Endothelial cell of umbilical vein (primary cell): ENCODE data around the gene ADAM8. TPM values are rescaled to one million over a fixed set of nuclear protein-coding genes. Genes with fewer than 3 reads are reported as not detected.

Experiments
- BruUV-seq: library from RNA; stranded (reverse); fragments of 400-500 nt; replicated peaks from 2 replicates; lab custom pipeline; 2021; lab: Mats Ljungman, UMichigan
- CTCF ChIA-PET: fragments of 300-600, 350-600 bp; sonication (Branson Sonifier 250); formaldehyde crosslinking; loops from one replicate; lab custom pipeline; 2021; ENCODE audit warnings: antibody characterized with exemption, inconsistent platforms; lab: Charles Lee
- POLR2A ChIA-PET: fragments of 300-600, 350-600 bp; sonication (Branson Sonifier 250); formaldehyde crosslinking; loops from one replicate; lab custom pipeline; 2021; ENCODE audit warnings: antibody characterized with exemption, inconsistent platforms; lab: Charles Lee
- DNase-seq: peaks from one replicate; pipeline ENCODE4 v3.0.0-alpha.2; 2011; ENCODE audit warnings: low read depth, low spot score
- FAIRE-seq: peaks from 2 replicates; lab custom pipeline; 2011; peaks lifted over from hg19 to GRCh38; lab: Jason Lieb, UNC
- H2AFZ ChIP-seq: 2 replicates; pipeline ENCODE4 v1.6.0; 2012; ENCODE audit warnings: low read depth, low read length, control low read depth, inconsistent platforms
- H3K27ac ChIP-seq: 2 replicates; pipeline ENCODE4 v1.5.1; 2011; ENCODE audit warnings: low read depth, mild to moderate bottlenecking, control low read depth, low read length, moderate library complexity; ENCODE audit not compliant: insufficient read depth
- H3K27me3 ChIP-seq, 2 experiments: 2 replicates each; pipeline versions ENCODE4 v1.6.0 to v1.6.1; 2011; ENCODE audit warnings: low read length in 2 of 2, mixed read lengths in 1 of 2; ENCODE audit not compliant: control insufficient read depth in 2 of 2, insufficient read depth in 2 of 2
- H3K36me3 ChIP-seq, 2 experiments: 2 replicates in 1 of 2; 3 replicates in 1 of 2; pipeline ENCODE4 v1.5.1; 2011; ENCODE audit warnings: low read length in 2 of 2, mild to moderate bottlenecking in 1 of 2, moderate library complexity in 1 of 2; ENCODE audit not compliant: control insufficient read depth in 2 of 2, insufficient read depth in 2 of 2; ENCODE audit errors: extremely low read depth in 1 of 2
- H3K4me1 ChIP-seq: 3 replicates; pipeline ENCODE4 v1.5.1; 2011; ENCODE audit warnings: mild to moderate bottlenecking, low read length; ENCODE audit not compliant: control insufficient read depth, insufficient read depth; ENCODE audit errors: extremely low read depth
- H3K4me2 ChIP-seq: 2 replicates; pipeline ENCODE4 v1.6.1; 2011; ENCODE audit warnings: low read length, control low read depth, mixed read lengths; ENCODE audit not compliant: insufficient read depth
- H3K4me3 ChIP-seq, 3 experiments: fragments of 200-600 bp in 1 of 3; sonication (generic), shearing (Covaris generic) in 1 of 3; replicated peaks in 1 of 3; 2 replicates each; pipeline ENCODE4 v1.5.1; 2011 to 2016; ENCODE audit warnings: control low read depth in 3 of 3, low read length in 3 of 3, mild to moderate bottlenecking in 2 of 3, inconsistent platforms in 1 of 3, low read depth in 1 of 3, moderate library complexity in 1 of 3; ENCODE audit not compliant: insufficient read depth in 1 of 3
- H3K79me2 ChIP-seq: 2 replicates; pipeline ENCODE4 v1.6.0; 2012; ENCODE audit warnings: low read length, inconsistent platforms; ENCODE audit not compliant: control insufficient read depth, insufficient read depth
- H3K9ac ChIP-seq: replicated peaks from 2 replicates; pipeline ENCODE3; 2011; ENCODE audit warnings: low read length, control low read depth; ENCODE audit not compliant: insufficient read depth; ENCODE audit errors: extremely low read depth
- H3K9me1 ChIP-seq: replicated peaks from 3 replicates; pipeline ENCODE4 v1.6.0; 2011; ENCODE audit warnings: mild to moderate bottlenecking, low read length; ENCODE audit not compliant: control insufficient read depth, insufficient read depth; ENCODE audit errors: extremely low read depth
- H3K9me3 ChIP-seq: replicated peaks from 2 replicates; pipeline ENCODE4 v1.5.1; 2012; ENCODE audit warnings: low read length, inconsistent platforms; ENCODE audit not compliant: control insufficient read depth, insufficient read depth
- H4K20me1 ChIP-seq: replicated peaks from 2 replicates; pipeline ENCODE3; 2011; ENCODE audit warnings: mild to moderate bottlenecking, low read length; ENCODE audit not compliant: control insufficient read depth, insufficient read depth; ENCODE audit errors: extremely low read depth
- CTCF ChIP-seq, 2 donors: IDR thresholded peaks; 1 replicate in 1 of 2; 2 replicates in 1 of 2; pipeline ENCODE4 v1.5.1; 2011; ENCODE audit warnings: low read length in 2 of 2, mild to moderate bottlenecking in 2 of 2, moderate library complexity in 2 of 2, control low read depth in 1 of 2, inconsistent platforms in 1 of 2, low read depth in 1 of 2; ENCODE audit not compliant: insufficient read depth in 1 of 2; ENCODE audit errors: extremely low read depth in 1 of 2
- EZH2 ChIP-seq: IDR thresholded peaks from 2 replicates; pipeline ENCODE4 v1.6.1; 2012; ENCODE audit warnings: borderline replicate concordance, low read depth, mild to moderate bottlenecking, moderate library complexity, low read length, inconsistent platforms; ENCODE audit not compliant: severe bottlenecking
- FOS ChIP-seq: IDR thresholded peaks from 2 replicates; pipeline ENCODE4 v1.6.1; 2011; ENCODE audit warnings: mild to moderate bottlenecking, low read length, moderate library complexity, borderline replicate concordance; ENCODE audit not compliant: insufficient read depth
- GATA2 ChIP-seq: IDR thresholded peaks from 2 replicates; pipeline ENCODE4 v1.7.0; 2011; ENCODE audit warnings: low read depth, mild to moderate bottlenecking, moderate library complexity, mixed read lengths, low read length; ENCODE audit not compliant: insufficient read length, insufficient read depth
- JUN ChIP-seq: IDR thresholded peaks from 2 replicates; pipeline ENCODE4 v1.6.1; 2011; ENCODE audit warnings: borderline replicate concordance, low read depth; ENCODE audit not compliant: insufficient read length, insufficient read depth
- MYC ChIP-seq: IDR thresholded peaks from one replicate; pipeline ENCODE4 v1.6.1; 2011; ENCODE audit warnings: mild to moderate bottlenecking, low read depth, low read length
- POLR2A ChIP-seq: IDR thresholded peaks from 2 replicates; pipeline ENCODE4 v1.6.1; 2012; ENCODE audit warnings: low read depth, mild to moderate bottlenecking, control low read depth, low read length
- POLR2AphosphoS5 ChIP-seq: IDR thresholded peaks from 2 replicates; pipeline ENCODE4 v1.6.1; 2012; ENCODE audit warnings: low read depth, mild to moderate bottlenecking, control low read depth, low read length, moderate library complexity; ENCODE audit not compliant: insufficient read depth
- dilution Hi-C: fragments of 300-500 bp; cut with MboI; formaldehyde crosslinking; loops from one replicate; pipeline ENCODE4 v1.15.0; 2019; ENCODE audit warnings: low sequenced_read_pairs; ENCODE audit not compliant: extremely low pct_ligation_motif_present
- intact Hi-C: fragments of 100-400 bp; cut with micrococcal nuclease; formaldehyde crosslinking; loops from one replicate; pipeline ENCODE4 v1.10.0; 2022
- polyA plus RNA-seq, 4 experiments: library from polyadenylated mRNA; depleted of rRNA in 3 of 4; stranded (reverse) in 3 of 4; unstranded in 1 of 4; fragments of >200 nt; gene quantifications; 2 replicates each; pipeline versions ENCODE4 v1.2.1 to v1.2.3, GENCODE V29; 2011 to 2012; ENCODE audit warnings: missing spikeins in 1 of 4
- total RNA-seq: library from RNA; stranded (reverse); gene quantifications from 2 replicates; pipeline ENCODE4 v1.2.3, GENCODE V29; 2021
- TF ChIP-seq, protein P1 (sequence below): IDR thresholded peaks from 2 replicates; pipeline ENCODE4 v1.6.1; 2011; ENCODE audit not compliant: insufficient read depth, insufficient read length

The ADAM8 gene
- total and polyA plus RNA-seq, 2 donors (not counting 3 experiments of a cell fraction or from before 2014, with no cell fraction given), result 0.51 to 0.55 TPM

DNA sequence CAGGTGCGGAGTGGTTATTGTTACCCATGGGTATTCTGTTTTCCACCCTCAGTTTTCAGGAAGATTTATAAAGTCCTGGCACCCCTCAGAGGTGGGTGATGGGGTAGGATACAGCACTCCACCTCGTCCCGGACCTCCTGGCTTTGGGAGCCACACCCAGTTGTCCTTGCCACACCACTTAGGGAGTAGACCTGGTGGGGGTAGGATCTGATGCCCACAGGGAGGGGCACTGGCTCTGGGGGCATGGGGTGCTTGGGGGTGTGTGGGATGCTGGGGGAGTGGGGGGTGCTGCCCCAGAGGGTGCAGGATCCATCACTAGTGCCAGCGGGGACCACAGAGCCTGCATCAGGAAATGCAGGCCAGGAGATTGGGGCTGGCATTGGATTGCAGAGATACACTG is 36.5 kb upstream of the ADAM8 start:
- Histone ChIP-seq H3K27me3 (no peaks in the 10 kb centered on the region), H3K9me3 (no peaks in the 10 kb centered on the region), H3K79me2 (peaks cover 3% of the 10 kb centered on the region), H3K4me1 (no peaks in the 10 kb centered on the region), H2AFZ (no peak overlapping the region), H3K27ac (no peak overlapping the region), H3K4me3 (no peak overlapping the region), H3K9ac (no peak overlapping the region), H3K36me3 (peaks cover 3 to 5% of the 10 kb centered on the region in 2 experiments), H3K4me2 (no peak overlapping the region), H3K9me1 (no peaks in the 10 kb centered on the region), H4K20me1 (no peaks in the 10 kb centered on the region)
- no TSS peak for BruUV-seq
- TF ChIP-seq GATA2, result no peak
- ChIA-PET POLR2A (no interaction called here), CTCF (interaction anchor here (1.6 to 3.6 kb wide), 2 partner anchors 11 to 16 kb away, joined by 9 to 13 read pairs; no protein-coding TSS in a partner anchor)
- intact Hi-C loops (no loop called here), dilution Hi-C loops (no loop called here)
- no peak for DNase-seq
- no peak for FAIRE-seq

- TF ChIP-seq CTCF (IDR thresholded peaks at IDR 0.05; ENCODE audit: extremely low read depth in 1 of 2, insufficient read depth in 1 of 2, low read depth in 1 of 2, low read length in 2 of 2) (no peak), EZH2 (no peak), MYC (no peak), POLR2AphosphoS5 (no peak), POLR2A (no peak), FOS (no peak), GATA2 (no peak), JUN (no peak)
- TF ChIP-seq, protein P1, sequence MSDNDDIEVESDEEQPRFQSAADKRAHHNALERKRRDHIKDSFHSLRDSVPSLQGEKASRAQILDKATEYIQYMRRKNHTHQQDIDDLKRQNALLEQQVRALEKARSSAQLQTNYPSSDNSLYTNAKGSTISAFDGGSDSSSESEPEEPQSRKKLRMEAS, result no peak
- POLR2A ChIA-PET, result no interaction called here
- H3K9me1 ChIP-seq, result no peaks in the 10 kb centered on the region
- H3K9ac ChIP-seq, result no peak overlapping the region
- H3K27ac ChIP-seq, result no peak overlapping the region
- dilution Hi-C loops (no loop called here), intact Hi-C loops (no loop called here)
- H4K20me1 ChIP-seq, result no peaks in the 10 kb centered on the region
- no peaks in the 10 kb centered on the region for H3K9me3 ChIP-seq
- H3K27me3 ChIP-seq, result no peaks in the 10 kb centered on the region
- FAIRE-seq (no peak), DNase-seq (no peak)
- H3K4me2 ChIP-seq, result no peak overlapping the region
- peaks cover 4% of the 10 kb centered on the region for H3K4me1 ChIP-seq
- CTCF ChIA-PET, result interaction anchor here (3.6 kb wide), 1 partner anchor 12 kb away, joined by 13 read pairs; no protein-coding TSS in a partner anchor
- peaks cover 3 to 5% of the 10 kb centered on the region in 2 experiments for H3K36me3 ChIP-seq
- H3K4me3 ChIP-seq, result no peak overlapping the region
- H3K79me2 ChIP-seq, result peaks cover 7% of the 10 kb centered on the region
- no peak overlapping the region for H2AFZ ChIP-seq
- BruUV-seq, result no TSS peak
Observed at GRCh38 chr10:133312769-133313145, 36.1 kb upstream of the ADAM8 start.
